Stimulated activated CD4-positive, alpha-beta T cell treated with anti-CD3 and anti-CD28 coated beads, Interleukin-15, amount 100 ng/mL, for 24 hours (primary cell): ENCODE results near the gene NFX1.

ENCODE experiments used
- DNase-seq: peaks from one replicate; pipeline ENCODE4 v3.0.0-alpha.2; 2020

NFX1 gene

GRCh38 chr9:33267151-33267767 is 23.1 kb upstream of the NFX1 start:
- DNase-seq = no peak

GRCh38 chr9:33270146-33270545 is 20.2 kb upstream of the NFX1 start:
- no peak for DNase-seq

GRCh38 chr9:33272061-33272460 is 18.3 kb upstream of the NFX1 start:
- DNase-seq = no peak

- DNase-seq = no peak
Observed at GRCh38 chr9:33273266-33273971, 16.9 kb upstream of the NFX1 start.

- DNase-seq = no peak
Observed at GRCh38 chr9:33273972-33274328, 16.4 kb upstream of the NFX1 start.

GRCh38 chr9:33277484-33277883 is 12.8 kb upstream of the NFX1 start:
- DNase-seq = no peak

GRCh38 chr9:33285502-33285901 is 4.8 kb upstream of the NFX1 start:
- no peak for DNase-seq

- peak; percentile 51 for DNase-seq
Observed at GRCh38 chr9:33287087-33287490, 3.2 kb upstream of the NFX1 start.

GRCh38 chr9:33288235-33288634 is 2.1 kb upstream of the NFX1 start:
- DNase-seq = no peak

GRCh38 chr9:33288828-33289483 is 1.4 kb upstream of the NFX1 start:
- no peak for DNase-seq

- peak; percentile 56 for DNase-seq
Observed at GRCh38 chr9:33289496-33289895, 820 bp upstream of the NFX1 start.

- no peak for DNase-seq
Observed at GRCh38 chr9:33289936-33290246, 425 bp upstream of the NFX1 start.

GRCh38 chr9:33291031-33291397 is 698 bp downstream of the NFX1 start:
- no peak for DNase-seq

- DNase-seq = no peak
Observed at GRCh38 chr9:33291901-33292300, 1.6 kb downstream of the NFX1 start.

- DNase-seq = no peak
Observed at GRCh38 chr9:33293782-33294181, 3.5 kb downstream of the NFX1 start.

GRCh38 chr9:33294670-33295432 is 4.5 kb downstream of the NFX1 start:
- DNase-seq = no peak

GRCh38 chr9:33295571-33295970 is 5.3 kb downstream of the NFX1 start:
- DNase-seq = no peak

GRCh38 chr9:33297432-33297831 is 7.1 kb downstream of the NFX1 start:
- DNase-seq = no peak

- no peak for DNase-seq
Observed at GRCh38 chr9:33300546-33300945, 10.2 kb downstream of the NFX1 start.

GRCh38 chr9:33304362-33304761 is 14.0 kb downstream of the NFX1 start:
- DNase-seq = no peak

- DNase-seq = peak; percentile 46
Observed at GRCh38 chr9:33306037-33306436, 15.7 kb downstream of the NFX1 start.

- no peak for DNase-seq
Observed at GRCh38 chr9:33307067-33307466, 16.8 kb downstream of the NFX1 start.

- no peak for DNase-seq
Observed at GRCh38 chr9:33309903-33310302, 19.6 kb downstream of the NFX1 start.

GRCh38 chr9:33310748-33311147 is 20.4 kb downstream of the NFX1 start:
- DNase-seq = no peak
